GM23338 (cell line): ENCODE measurements around the gene NR3C1. TPM values are rescaled to one million over a fixed set of nuclear protein-coding genes. Genes with fewer than 3 reads are reported as not detected.

Experiments
- ATAC-seq: fragments of 200-7000 bp; cut with Tn5 transposase; 3 replicates; pipeline ENCODE4 v1.9.1; 2020
- DNase-seq: peaks from one replicate; pipeline ENCODE4 v3.0.0-alpha.2; 2015; ENCODE audit warnings: low spot score
- H2AFZ ChIP-seq: fragments of 200-600 bp; sonication (generic); 2 replicates; pipeline ENCODE4 v1.8.0; 2016; ENCODE audit warnings: antibody characterized with exemption, mild to moderate bottlenecking, moderate library complexity
- H3F3A ChIP-seq: fragments of 200-600 bp; sonication (generic); replicated peaks from 2 replicates; pipeline ENCODE4 v1.8.0; 2017; ENCODE audit warnings: antibody characterized with exemption, mixed run types, low read depth
- H3K27ac ChIP-seq: fragments of 200-600 bp; sonication (generic); 2 replicates; pipeline ENCODE4 v1.6.1; 2016; ENCODE audit warnings: low read depth
- H3K27me3 ChIP-seq: fragments of 200-600 bp; sonication (generic); 2 replicates; pipeline ENCODE4 v1.8.0; 2016; ENCODE audit warnings: mild to moderate bottlenecking, mixed run types, moderate library complexity; ENCODE audit not compliant: insufficient read depth
- H3K36me3 ChIP-seq: fragments of 200-600 bp; sonication (generic); 2 replicates; pipeline ENCODE4 v1.8.0; 2016; ENCODE audit warnings: mild to moderate bottlenecking; ENCODE audit not compliant: insufficient read depth
- H3K4me1 ChIP-seq: fragments of 200-600 bp; sonication (generic); 2 replicates; pipeline ENCODE4 v1.8.0; 2016; ENCODE audit warnings: mild to moderate bottlenecking, moderate library complexity; ENCODE audit not compliant: insufficient read depth
- H3K4me2 ChIP-seq: fragments of 200-600 bp; sonication (generic); 2 replicates; pipeline ENCODE4 v1.7.1; 2017; ENCODE audit warnings: mixed run types
- H3K4me3 ChIP-seq: fragments of 200-600 bp; sonication (generic); 2 replicates; pipeline ENCODE4 v1.6.1; 2016; ENCODE audit warnings: mixed run types
- H3K79me2 ChIP-seq: fragments of 200-600 bp; sonication (generic); replicated peaks from 2 replicates; pipeline ENCODE4 v1.8.0; 2017; ENCODE audit warnings: mild to moderate bottlenecking; ENCODE audit not compliant: insufficient read depth
- H3K9me2 ChIP-seq: fragments of 200-600 bp; sonication (generic); 2 replicates; pipeline ENCODE4 v1.8.0; 2017; ENCODE audit not compliant: insufficient read depth
- H4K20me1 ChIP-seq: fragments of 200-600 bp; sonication (generic); replicated peaks from 2 replicates; pipeline ENCODE4 v1.8.0; 2017; ENCODE audit warnings: mild to moderate bottlenecking; ENCODE audit not compliant: insufficient read depth
- H3K27ac Mint-ChIP-seq: 2 replicates; pipeline ENCODE4 v1.8.0; 2020; ENCODE audit warnings: inconsistent platforms, mild to moderate bottlenecking, moderate library complexity, mixed read lengths
- H3K27me3 Mint-ChIP-seq: 3 replicates; pipeline ENCODE4 v1.8.0; 2022; ENCODE audit warnings: low read depth, mild to moderate bottlenecking, moderate library complexity, mixed read lengths, inconsistent platforms; ENCODE audit not compliant: insufficient read depth, poor library complexity
- H3K36me3 Mint-ChIP-seq: 3 replicates; pipeline ENCODE4 v1.8.0; 2021; ENCODE audit warnings: low read depth, mild to moderate bottlenecking, inconsistent platforms, moderate library complexity, mixed read lengths
- H3K4me1 Mint-ChIP-seq: 3 replicates; pipeline ENCODE4 v1.8.0; 2020; ENCODE audit warnings: mild to moderate bottlenecking, inconsistent platforms, mixed read lengths
- H3K4me3 Mint-ChIP-seq: 3 replicates; pipeline ENCODE4 v1.8.0; 2021; ENCODE audit warnings: moderate library complexity, mild to moderate bottlenecking, inconsistent platforms, mixed read lengths
- H3K9me3 Mint-ChIP-seq: 3 replicates; pipeline ENCODE4 v1.8.0; 2020; ENCODE audit warnings: moderate library complexity, mild to moderate bottlenecking, inconsistent platforms, mixed read lengths
- CREB1 ChIP-seq: fragments of 250-450 bp; sonication (Bioruptor Pico); IDR thresholded peaks from 2 replicates; pipeline ENCODE4 v1.5.0; 2020; ENCODE audit warnings: low read depth, mild to moderate bottlenecking, moderate library complexity
- CTCF ChIP-seq, 2 experiments: fragments of 200-600 bp in 1 of 2; sonication (generic) in 1 of 2; conservative IDR thresholded peaks; 2 replicates each; pipeline versions ENCODE4 v1.5.1 to v1.6.1; 2016 to 2017; ENCODE audit warnings: antibody characterized with exemption in 2 of 2, low read depth in 2 of 2, mild to moderate bottlenecking in 2 of 2, moderate library complexity in 1 of 2
- ETS1 ChIP-seq: IDR thresholded peaks from 2 replicates; pipeline ENCODE4 v1.6.1; 2016; ENCODE audit warnings: antibody characterized with exemption
- EZH2 ChIP-seq: fragments of 200-600 bp; sonication (generic); IDR thresholded peaks from one replicate; pipeline ENCODE4 v1.8.0; 2017; ENCODE audit warnings: antibody characterized with exemption, mild to moderate bottlenecking, low read depth; ENCODE audit not compliant: unreplicated experiment
- EZH2phosphoT487 ChIP-seq: fragments of 200-600 bp; sonication (generic); IDR thresholded peaks from one replicate; pipeline ENCODE4 v1.8.1; 2018; ENCODE audit warnings: antibody characterized with exemption; ENCODE audit not compliant: unreplicated experiment
- JUNB ChIP-seq: IDR thresholded peaks from one replicate; pipeline ENCODE4 v1.6.1; 2016; ENCODE audit warnings: antibody characterized with exemption; ENCODE audit not compliant: unreplicated experiment
- NANOG ChIP-seq: IDR thresholded peaks from 2 replicates; pipeline ENCODE4 v1.6.1; 2016; ENCODE audit warnings: antibody characterized with exemption, borderline replicate concordance
- POLR2AphosphoS5 ChIP-seq: IDR thresholded peaks from 2 replicates; pipeline ENCODE4 v1.6.1; 2016; ENCODE audit warnings: antibody characterized with exemption, low read depth
- REST ChIP-seq: IDR thresholded peaks from one replicate; pipeline ENCODE4 v1.6.1; 2018; ENCODE audit warnings: antibody characterized with exemption; ENCODE audit not compliant: unreplicated experiment
- STAT1 ChIP-seq: IDR thresholded peaks from one replicate; pipeline ENCODE4 v1.6.1; 2016; ENCODE audit warnings: antibody characterized with exemption; ENCODE audit not compliant: unreplicated experiment
- ZNF114 ChIP-seq: fragments of 250-450 bp; sonication (Bioruptor Pico); IDR thresholded peaks from 2 replicates; pipeline ENCODE4 v1.5.0; 2020; ENCODE audit warnings: mild to moderate bottlenecking, moderate library complexity
- ZNF331 ChIP-seq: fragments of 250-450 bp; sonication (Bioruptor Pico); IDR thresholded peaks from 2 replicates; pipeline ENCODE4 v1.5.0; 2020; ENCODE audit warnings: low read depth, mild to moderate bottlenecking, moderate library complexity
- ZNF462 ChIP-seq: fragments of 250-450 bp; sonication (Bioruptor Pico); IDR thresholded peaks from 2 replicates; pipeline ENCODE4 v1.5.0; 2020; ENCODE audit warnings: mild to moderate bottlenecking, moderate library complexity
- polyA plus RNA-seq: library from polyadenylated mRNA; unstranded; fragments of >200 nt; fragmentation: Nextera tagmentation; extraction: Ambion mirVana; gene quantifications from 2 replicates; pipeline ENCODE4 v1.2.1, GENCODE V29; 2016
- total RNA-seq: library from RNA; depleted of rRNA; stranded (reverse); fragments of >200 nt; shearing (Covaris generic); gene quantifications from 2 replicates; pipeline ENCODE4 v1.2.3, GENCODE V29; 2014

Gene NR3C1
- total and polyA plus RNA-seq, 2 experiments from 2014 or later: 1.2 to 4.6 TPM

- Histone ChIP-seq H3K4me2 (no peak overlapping the region), H3K27me3 (no peaks in the 10 kb centered on the region), H3K9me2 (no peaks in the 10 kb centered on the region; the same call in none of the 2 replicates), H3K27ac (no peak overlapping the region), H3F3A (no peaks in the 10 kb centered on the region), H2AFZ (no peak overlapping the region), H4K20me1 (no peaks in the 10 kb centered on the region), H3K4me3 (no peak overlapping the region), H3K36me3 (no peaks in the 10 kb centered on the region), H3K4me1 (no peaks in the 10 kb centered on the region), H3K79me2 (no peaks in the 10 kb centered on the region)
- Mint-ChIP-seq H3K36me3 (no peaks in the 10 kb centered on the region; the same call in 2 of the 3 replicates), H3K27me3 (no peaks in the 10 kb centered on the region), H3K9me3 (no peaks in the 10 kb centered on the region), H3K4me1 (no peaks in the 10 kb centered on the region), H3K4me3 (no peak overlapping the region), H3K27ac (no peak overlapping the region)
- DNase-seq (no peak), ATAC-seq (no peak)
- TF ChIP-seq STAT1: no peak
- TF ChIP-seq ZNF114 (CRISPR knock-in tag): no peak
- no peak for TF ChIP-seq POLR2AphosphoS5
- no peak for TF ChIP-seq CTCF (conservative IDR thresholded peaks at IDR 0.05; ENCODE audit: low read depth in 2 of 2)
- TF ChIP-seq NANOG: no peak
- TF ChIP-seq CREB1 (CRISPR knock-in tag): no peak
- no peak for TF ChIP-seq ZNF331 (CRISPR knock-in tag)
- TF ChIP-seq ZNF462: no peak
- no peak for TF ChIP-seq EZH2
- no peak for TF ChIP-seq ETS1
- no peak for TF ChIP-seq REST
- no peak for TF ChIP-seq EZH2phosphoT487
- no peak for TF ChIP-seq JUNB
These were observed 90.7 kb downstream of the NR3C1 start for GRCh38 chr5:143312822-143313221.
